Karpas-422 (cell line): Measurements from ENCODE around the gene TRIP6. TPM values are rescaled to one million over a fixed set of nuclear protein-coding genes. Genes with fewer than 3 reads are reported as not detected.

ENCODE experiments used
- DNase-seq: peaks from one replicate; pipeline ENCODE4 v3.0.0-alpha.2; 2015
- H2AFZ ChIP-seq: fragments of 200-600 bp; sonication (generic); 2 replicates; pipeline ENCODE4 v1.6.1; 2014; ENCODE audit warnings: antibody characterized with exemption, low read length, mixed read lengths
- H3K27ac ChIP-seq: fragments of 200-600 bp; sonication (generic); 2 replicates; pipeline ENCODE4 v1.5.1; 2014; ENCODE audit warnings: mild to moderate bottlenecking, low read length, moderate library complexity
- H3K27me3 ChIP-seq: fragments of 200-600 bp; sonication (generic); 2 replicates; pipeline ENCODE4 v1.6.1; 2014; ENCODE audit warnings: low read length, mixed read lengths
- H3K36me3 ChIP-seq: fragments of 200-600 bp; sonication (generic); 2 replicates; pipeline ENCODE4 v1.6.1; 2014; ENCODE audit warnings: low read length, mixed read lengths; ENCODE audit not compliant: insufficient read depth
- H3K4me1 ChIP-seq: fragments of 200-600 bp; sonication (generic); 2 replicates; pipeline ENCODE4 v1.6.1; 2014; ENCODE audit warnings: mild to moderate bottlenecking, low read length, mixed read lengths
- H3K4me2 ChIP-seq: fragments of 200-600 bp; sonication (generic); 2 replicates; pipeline ENCODE4 v1.6.1; 2014; ENCODE audit warnings: low read length, low read depth, mild to moderate bottlenecking; ENCODE audit not compliant: poor library complexity, severe bottlenecking
- H3K4me3 ChIP-seq: fragments of 200-600 bp; sonication (generic); 2 replicates; pipeline ENCODE4 v1.5.1; 2014; ENCODE audit warnings: mild to moderate bottlenecking, antibody characterized with exemption, low read length, mixed read lengths
- H3K79me2 ChIP-seq: fragments of 200-600 bp; sonication (generic); 2 replicates; pipeline ENCODE4 v1.6.1; 2014; ENCODE audit warnings: mild to moderate bottlenecking, low read length, mixed read lengths
- H3K9ac ChIP-seq: fragments of 200-600 bp; sonication (generic); 2 replicates; pipeline ENCODE4 v1.6.0; 2014; ENCODE audit warnings: low read length
- H3K9me2 ChIP-seq: fragments of 200-600 bp; sonication (generic), shearing (Covaris generic); replicated peaks from 2 replicates; pipeline ENCODE4 v1.6.0; 2014; ENCODE audit warnings: mild to moderate bottlenecking, low read length, moderate library complexity; ENCODE audit not compliant: insufficient read depth
- H3K9me3 ChIP-seq: fragments of 300-700, 200-600 bp; sonication (generic); 2 replicates; pipeline ENCODE4 v1.6.1; 2014; ENCODE audit warnings: low read length, mixed read lengths
- H4K20me1 ChIP-seq: fragments of 200-600 bp; sonication (generic); 2 replicates; pipeline ENCODE4 v1.6.1; 2014; ENCODE audit warnings: mild to moderate bottlenecking, antibody characterized with exemption, low read length, low read depth; ENCODE audit not compliant: insufficient read depth
- total RNA-seq: library from RNA; depleted of rRNA; stranded (reverse); fragments of >200 nt; shearing (Covaris generic); gene quantifications from 2 replicates; pipeline ENCODE4 v1.2.3, GENCODE V29; 2014; ENCODE audit warnings: low replicate concordance

TRIP6 gene
- total RNA-seq, 1 experiment from 2014 or later: 19.5 TPM

DNA sequence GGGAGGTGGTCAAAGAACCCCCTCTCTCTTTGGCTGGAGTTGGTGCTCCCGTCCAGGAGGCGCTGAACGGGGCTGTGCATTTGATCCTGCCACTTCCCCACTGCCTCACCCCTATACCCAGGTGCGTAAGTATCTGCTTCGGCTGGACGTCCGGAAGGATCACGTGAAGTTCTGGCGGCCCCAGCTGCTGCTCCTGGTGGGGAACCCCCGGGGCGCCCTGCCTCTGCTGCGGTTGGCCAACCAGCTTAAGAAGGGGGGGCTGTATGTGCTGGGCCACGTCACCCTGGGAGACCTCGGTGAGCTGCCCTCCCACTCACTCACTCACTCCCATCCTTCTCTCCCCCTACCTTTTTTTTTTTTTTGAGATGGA lies 5.6 kb upstream of the TRIP6 start:
- peaks cover 3% of the 10 kb centered on the region for H3K4me1 ChIP-seq
- H3K9me2 ChIP-seq: no peaks in the 10 kb centered on the region
- peaks cover 8% of the 10 kb centered on the region for H3K79me2 ChIP-seq
- no peak overlapping the region for H3K27ac ChIP-seq
- no peak overlapping the region for H3K4me2 ChIP-seq
- no peak for DNase-seq
- no peak overlapping the region for H3K4me3 ChIP-seq
- no peaks in the 10 kb centered on the region for H3K9me3 ChIP-seq
- 0 out of 2 replicates have a peak, but pooled peaks cover 3% of the 10 kb centered on the region for H3K36me3 ChIP-seq
- H4K20me1 ChIP-seq: 0 out of 2 replicates have a peak, but pooled peaks cover 2% of the 10 kb centered on the region
- no peak overlapping the region for H3K9ac ChIP-seq
- H2AFZ ChIP-seq: no peak overlapping the region
- H3K27me3 ChIP-seq: no peaks in the 10 kb centered on the region

DNA sequence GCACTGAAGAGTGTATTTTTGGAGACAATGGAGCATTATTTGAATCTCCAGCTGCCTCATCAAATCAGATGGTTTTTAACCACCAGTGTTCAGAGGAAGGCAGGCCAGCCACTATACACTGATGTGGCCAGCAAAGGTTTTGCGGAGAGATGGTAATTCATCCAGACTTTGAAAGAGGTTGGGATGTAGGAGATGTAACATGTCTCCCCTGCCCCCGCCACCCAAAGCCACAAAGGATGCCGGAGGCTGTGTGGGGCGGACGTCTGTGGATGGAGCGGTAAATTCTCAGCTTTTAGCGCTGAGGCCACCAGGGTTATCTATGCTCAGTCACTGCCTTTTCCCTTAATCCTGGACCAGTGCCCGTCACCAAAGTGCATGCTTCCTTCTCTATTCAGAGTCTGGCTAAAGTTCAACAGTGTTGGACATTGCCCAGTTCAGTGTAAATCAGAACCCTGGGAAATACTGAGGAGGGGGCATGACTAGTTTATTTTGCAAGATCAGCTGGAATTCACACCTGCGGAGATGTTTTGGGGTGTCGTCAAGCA lies 3.7 kb upstream of the TRIP6 start:
- Histone ChIP-seq H3K9me3 (no peaks in the 10 kb centered on the region), H3K4me1 (peaks cover 17% of the 10 kb centered on the region), H3K79me2 (peaks cover 21% of the 10 kb centered on the region), H3K36me3 (0 out of 2 replicates have a peak, but pooled peaks cover 3% of the 10 kb centered on the region), H3K9ac (no peak overlapping the region), H3K27me3 (no peaks in the 10 kb centered on the region), H2AFZ (no peak overlapping the region), H3K9me2 (no peaks in the 10 kb centered on the region), H3K27ac (no peak overlapping the region), H3K4me3 (no peak overlapping the region), H3K4me2 (no peak overlapping the region), H4K20me1 (no peaks in the 10 kb centered on the region)
- no peak for DNase-seq

DNA sequence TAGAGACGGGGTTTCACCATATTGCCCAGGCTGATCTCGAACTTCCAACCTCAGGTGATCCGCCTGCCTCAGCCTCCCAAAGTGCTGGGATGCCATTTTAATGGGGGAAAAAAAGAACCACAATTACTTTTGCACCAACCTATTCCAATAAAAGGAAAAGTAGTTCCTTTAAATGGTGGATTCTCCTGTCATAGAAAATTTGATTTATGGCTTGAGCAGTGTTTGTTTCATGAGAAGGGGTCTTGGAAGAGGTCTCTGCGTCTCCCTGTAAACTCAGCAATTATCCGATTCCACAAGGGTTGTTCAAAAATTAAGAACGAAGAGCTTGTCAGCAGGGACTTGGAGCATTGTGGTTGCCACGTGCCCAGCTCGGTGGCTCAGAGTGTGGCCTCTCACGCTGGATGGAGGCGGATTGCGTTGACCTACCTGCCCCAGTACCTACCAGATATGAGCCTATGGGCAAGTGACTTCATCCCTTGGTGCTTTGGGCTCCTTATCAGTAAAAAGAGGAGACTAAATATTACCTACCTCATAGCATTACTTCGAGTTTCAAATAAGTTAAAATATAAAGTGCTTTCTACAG lies 2.8 kb upstream of the TRIP6 start:
- no peak overlapping the region for H2AFZ ChIP-seq
- H3K9me3 ChIP-seq: no peaks in the 10 kb centered on the region
- no peak overlapping the region for H3K4me2 ChIP-seq
- H3K27ac ChIP-seq: no peak overlapping the region
- H3K36me3 ChIP-seq: 0 out of 2 replicates have a peak, but pooled peaks cover 3% of the 10 kb centered on the region
- no peaks in the 10 kb centered on the region for H3K9me2 ChIP-seq
- no peak overlapping the region for H3K4me3 ChIP-seq
- no peak overlapping the region for H3K9ac ChIP-seq
- peaks cover 26% of the 10 kb centered on the region for H3K79me2 ChIP-seq
- no peaks in the 10 kb centered on the region for H4K20me1 ChIP-seq
- H3K27me3 ChIP-seq: no peaks in the 10 kb centered on the region
- H3K4me1 ChIP-seq: peaks cover 20% of the 10 kb centered on the region
- no peak for DNase-seq

DNA sequence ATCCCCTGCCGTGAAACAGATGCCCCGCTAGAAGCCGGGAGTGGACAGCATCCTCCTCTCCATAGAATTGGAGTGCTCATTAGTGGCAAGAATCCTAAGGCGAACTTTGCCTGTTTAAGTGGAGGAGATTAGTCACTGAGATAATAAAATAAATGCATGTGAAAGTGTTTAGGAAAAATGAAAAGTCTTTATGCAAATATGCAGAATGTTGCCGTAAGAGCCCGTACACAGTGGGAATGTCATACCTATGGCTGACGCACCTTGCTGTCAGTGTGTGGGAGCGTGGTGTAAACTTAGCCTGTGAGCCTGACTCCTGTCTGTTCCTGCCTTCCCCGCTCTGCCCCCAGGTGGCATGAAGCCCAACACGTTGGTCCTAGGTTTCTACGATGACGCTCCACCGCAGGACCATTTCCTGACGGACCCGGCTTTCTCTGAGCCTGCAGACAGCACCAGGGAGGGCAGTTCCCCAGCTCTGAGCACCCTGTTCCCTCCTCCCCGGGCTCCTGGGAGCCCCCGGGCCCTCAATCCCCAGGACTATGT lies 1.7 kb upstream of the TRIP6 start:
- H3K36me3 ChIP-seq: no peaks in the 10 kb centered on the region
- H2AFZ ChIP-seq: no peak overlapping the region
- no peak overlapping the region for H3K27ac ChIP-seq
- no peak overlapping the region for H3K4me2 ChIP-seq
- H3K4me3 ChIP-seq: no peak overlapping the region
- no peaks in the 10 kb centered on the region for H3K9me2 ChIP-seq
- H3K9ac ChIP-seq: no peak overlapping the region
- no peaks in the 10 kb centered on the region for H3K27me3 ChIP-seq
- DNase-seq: no peak
- H3K79me2 ChIP-seq: peaks cover 26% of the 10 kb centered on the region
- H4K20me1 ChIP-seq: no peaks in the 10 kb centered on the region
- H3K4me1 ChIP-seq: peaks cover 20% of the 10 kb centered on the region
- H3K9me3 ChIP-seq: no peaks in the 10 kb centered on the region

DNA sequence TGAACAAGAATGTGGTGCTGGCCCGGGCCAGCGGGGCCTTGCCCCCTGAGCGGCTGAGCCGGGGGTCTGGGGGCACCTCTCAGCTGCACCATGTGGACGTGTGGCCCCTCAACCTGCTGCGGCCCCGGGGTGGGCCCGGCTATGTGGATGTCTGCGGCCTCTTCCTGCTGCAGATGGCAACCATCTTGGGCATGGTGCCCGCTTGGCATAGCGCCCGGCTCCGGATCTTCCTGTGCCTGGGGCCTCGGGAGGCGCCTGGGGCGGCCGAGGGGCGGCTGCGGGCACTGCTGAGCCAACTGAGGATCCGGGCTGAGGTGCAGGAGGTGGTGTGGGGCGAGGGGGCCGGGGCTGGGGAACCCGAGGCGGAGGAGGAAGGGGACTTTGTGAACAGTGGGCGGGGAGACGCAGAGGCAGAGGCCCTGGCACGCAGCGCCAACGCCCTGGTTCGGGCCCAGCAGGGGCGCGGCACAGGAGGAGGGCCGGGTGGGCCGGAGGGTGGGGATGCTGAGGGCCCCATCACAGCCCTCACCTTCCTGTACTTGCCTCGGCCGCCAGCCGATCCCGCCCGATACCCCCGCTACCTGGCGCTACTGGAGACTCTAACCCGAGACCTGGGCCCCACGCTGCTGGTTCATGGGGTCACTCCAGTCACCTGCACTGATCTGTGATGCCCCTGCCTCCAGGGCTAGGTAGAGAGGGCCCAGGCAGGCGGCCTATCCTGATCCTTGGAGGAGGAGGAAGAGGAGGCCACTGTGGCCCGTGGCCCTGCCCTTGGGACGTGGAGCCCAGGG lies 1.1 kb upstream of the TRIP6 start:
- H3K9me2 ChIP-seq: no peaks in the 10 kb centered on the region
- H3K9ac ChIP-seq: peak overlapping the region; percentile 94
- H3K79me2 ChIP-seq: peaks cover 26% of the 10 kb centered on the region
- H3K36me3 ChIP-seq: no peaks in the 10 kb centered on the region
- 0 out of 2 replicates have a peak overlapping the region, but pooled peaks have one; percentile 26 for H2AFZ ChIP-seq
- H3K27me3 ChIP-seq: no peaks in the 10 kb centered on the region
- H3K4me2 ChIP-seq: peak overlapping the region; percentile 96
- DNase-seq: no peak
- no peak overlapping the region for H3K27ac ChIP-seq
- peaks cover 20% of the 10 kb centered on the region for H3K4me1 ChIP-seq
- peak overlapping the region; percentile 90; the same call in 1 of the 2 replicates for H3K4me3 ChIP-seq
- no peaks in the 10 kb centered on the region for H3K9me3 ChIP-seq
- H4K20me1 ChIP-seq: no peaks in the 10 kb centered on the region

DNA sequence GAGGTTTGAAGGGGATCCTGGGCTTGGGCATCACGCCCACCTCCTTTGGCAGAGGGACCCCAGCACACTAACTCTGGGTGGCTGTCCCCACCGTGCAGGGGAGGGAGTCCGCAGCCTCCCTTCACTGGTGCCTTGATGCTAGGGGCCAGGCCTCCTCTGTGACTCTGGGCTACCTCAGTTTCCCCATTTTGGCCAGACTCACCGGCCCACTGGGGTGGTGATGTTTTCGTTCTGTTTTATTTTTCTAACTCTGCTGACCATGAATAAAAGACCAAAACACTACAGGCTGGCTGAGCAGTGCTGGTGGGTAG lies 503 bp upstream of the TRIP6 start:
- H3K27ac ChIP-seq: peak overlapping the region; percentile 78

DNA sequence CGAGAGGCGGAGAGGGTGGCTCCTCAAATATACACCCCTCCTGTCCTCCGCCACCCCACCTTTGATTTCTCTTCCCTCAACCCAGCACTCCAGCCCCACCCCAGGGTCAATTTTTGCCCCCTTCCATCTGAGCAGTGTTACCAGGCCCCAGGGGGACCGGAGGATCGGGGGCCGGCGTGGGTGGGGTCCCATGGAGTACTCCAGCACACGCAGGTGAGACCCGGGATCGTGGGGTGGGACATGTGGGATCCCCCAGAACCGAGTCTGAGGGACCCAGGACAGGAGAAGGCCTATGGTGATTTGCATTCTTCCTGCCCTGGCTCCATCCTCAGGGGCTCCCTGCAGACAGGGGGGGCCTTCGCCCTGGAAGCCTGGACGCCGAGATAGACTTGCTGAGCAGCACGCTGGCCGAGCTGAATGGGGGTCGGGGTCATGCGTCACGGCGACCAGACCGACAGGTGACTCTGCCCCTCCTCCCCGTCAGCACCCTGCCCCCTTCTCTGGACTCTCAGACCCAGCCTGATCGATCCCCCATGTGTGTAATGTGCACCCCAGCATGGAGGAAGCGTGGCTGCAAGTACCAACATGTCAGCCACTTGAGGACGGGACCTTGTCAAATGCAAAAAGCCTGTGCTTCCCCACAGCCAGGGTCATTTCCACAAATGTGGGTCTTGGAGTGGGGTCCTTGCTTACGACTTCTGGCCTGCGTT lies 744 bp downstream of the TRIP6 start:
- peak overlapping the region; percentile 96 for H3K4me2 ChIP-seq
- H3K27me3 ChIP-seq: no peaks in the 10 kb centered on the region
- peak overlapping the region; percentile 78 for H3K27ac ChIP-seq
- H4K20me1 ChIP-seq: no peaks in the 10 kb centered on the region
- DNase-seq: no peak
- no peaks in the 10 kb centered on the region for H3K36me3 ChIP-seq
- H2AFZ ChIP-seq: peak overlapping the region; percentile 82; the same call in 1 of the 2 replicates
- peaks cover 26% of the 10 kb centered on the region for H3K79me2 ChIP-seq
- peaks cover 20% of the 10 kb centered on the region for H3K4me1 ChIP-seq
- no peaks in the 10 kb centered on the region for H3K9me2 ChIP-seq
- no peaks in the 10 kb centered on the region for H3K9me3 ChIP-seq
- peak overlapping the region; percentile 94 for H3K9ac ChIP-seq
- H3K4me3 ChIP-seq: peak overlapping the region; percentile 90

More for the DNA sequence above, 503 bp upstream of the TRIP6 start:
- peaks cover 26% of the 10 kb centered on the region for H3K79me2 ChIP-seq
- H3K36me3 ChIP-seq: no peaks in the 10 kb centered on the region
- peak overlapping the region; percentile 94 for H3K9ac ChIP-seq
- no peaks in the 10 kb centered on the region for H3K27me3 ChIP-seq
- H4K20me1 ChIP-seq: no peaks in the 10 kb centered on the region
- H3K9me2 ChIP-seq: no peaks in the 10 kb centered on the region
- peak overlapping the region; percentile 90 for H3K4me3 ChIP-seq
- H3K9me3 ChIP-seq: no peaks in the 10 kb centered on the region
- 0 out of 2 replicates have a peak overlapping the region, but pooled peaks have one; percentile 26 for H2AFZ ChIP-seq
- peak overlapping the region; percentile 96 for H3K4me2 ChIP-seq
- DNase-seq: no peak
- H3K4me1 ChIP-seq: peaks cover 20% of the 10 kb centered on the region
